ENCODE measurements around the gene ADAP1.

DNA sequence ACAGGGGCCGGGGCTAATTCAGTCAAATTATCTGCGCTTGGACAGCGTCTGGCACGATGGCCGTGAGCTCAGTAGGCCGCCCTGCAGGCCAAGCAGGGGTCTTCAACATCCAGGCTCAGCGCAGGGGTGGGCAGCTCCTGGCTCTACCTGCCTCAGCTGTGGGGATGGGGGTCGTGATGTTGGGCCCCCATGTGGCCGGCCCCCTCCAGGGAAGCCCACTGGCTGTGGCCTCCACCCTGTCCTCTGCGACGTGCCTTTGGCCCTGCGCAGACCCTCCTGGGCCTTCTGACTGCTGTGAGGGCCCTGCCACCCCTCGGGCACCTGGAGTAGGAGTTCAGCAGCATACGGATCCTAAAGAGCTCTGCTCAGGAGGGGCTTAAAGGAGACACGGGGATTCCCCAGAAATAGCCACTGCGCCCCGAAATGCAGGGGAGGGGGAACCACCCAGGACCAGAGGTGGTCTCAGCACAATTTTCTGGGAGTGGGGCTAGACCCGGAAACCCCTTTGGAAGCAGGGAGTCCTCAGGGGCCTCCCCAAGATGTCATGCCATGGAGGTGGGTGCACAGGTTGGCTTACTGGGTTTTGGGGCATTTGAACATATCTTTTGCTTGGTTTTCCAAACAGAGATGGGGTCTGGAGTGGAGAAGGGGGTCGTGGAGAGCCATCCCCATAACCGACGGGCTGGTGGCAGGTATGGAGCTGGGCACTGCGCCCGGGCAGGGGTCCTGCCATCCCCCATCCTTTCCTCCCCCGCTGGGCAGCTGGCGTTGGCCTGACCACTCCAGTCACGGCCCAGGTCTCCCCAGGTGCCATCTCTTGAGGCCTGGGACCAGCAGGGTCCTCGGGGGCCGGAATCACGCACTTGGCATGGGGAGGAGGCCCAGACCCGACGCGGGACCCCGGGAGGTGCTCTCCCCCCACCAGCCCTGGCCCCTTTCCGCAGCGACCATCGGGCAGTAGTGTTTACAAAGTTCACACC, 4.0 kb upstream of the ADAP1 start:
- TF ChIP-seq CTCF (IDR thresholded peaks at IDR 0.05), result no peak
- no peak for TF ChIP-seq POLR2A (IDR thresholded peaks at IDR 0.05)

All from adrenal gland (tissue), 5 donors.